PC-3 (cell line): ENCODE results near the gene ELOVL5. TPM values are rescaled to one million over a fixed set of nuclear protein-coding genes. Genes with fewer than 3 reads are reported as not detected.
"Not testable (repeated sequence)": the region's sequence is repeated elsewhere in the genome, so short reads cannot be mapped to it uniquely, and the experiment has no call there.

ENCODE experiments used
- ATAC-seq: fragments of 200-7000 bp; cut with Tn5 transposase; 2 replicates; pipeline ENCODE4 v1.9.1; 2020; ENCODE audit warnings: mild to moderate bottlenecking, moderate library complexity
- BruUV-seq: library from RNA; stranded (reverse); fragments of 400-500 nt; replicated peaks from 2 replicates; lab custom pipeline; 2021; lab: Mats Ljungman, UMichigan
- CTCF ChIA-PET: fragments of 300-600 bp; sonication (Branson Sonifier 250); formaldehyde crosslinking; loops from one replicate; lab custom pipeline; 2022; ENCODE audit warnings: antibody characterized with exemption; lab: Charles Lee
- POLR2A ChIA-PET: fragments of 300-600 bp; sonication (Branson Sonifier 250); formaldehyde crosslinking; loops from one replicate; lab custom pipeline; 2022; ENCODE audit warnings: antibody characterized with exemption; ENCODE audit not compliant: unreplicated experiment; lab: Charles Lee
- DNase-seq: peaks from one replicate; pipeline ENCODE4 v3.0.0-alpha.2; 2015
- H2AFZ ChIP-seq: fragments of 300-600 bp; sonication (generic); 2 replicates; pipeline ENCODE4 v1.6.0; 2016; ENCODE audit warnings: antibody characterized with exemption, low read length
- H3F3A ChIP-seq: fragments of 300-600 bp; sonication (generic); one replicate; pipeline ENCODE4 v1.6.0; 2017; ENCODE audit warnings: antibody characterized with exemption, low read length, control low read depth, mild to moderate bottlenecking; ENCODE audit not compliant: unreplicated experiment
- H3K27ac ChIP-seq: fragments of 300-600 bp; sonication (generic); 2 replicates; pipeline ENCODE4 v1.5.1; 2016; ENCODE audit warnings: mild to moderate bottlenecking, low read length
- H3K27me3 ChIP-seq: fragments of 300-600 bp; sonication (generic); 2 replicates; pipeline ENCODE4 v1.6.1; 2016; ENCODE audit warnings: low read length, mixed read lengths
- H3K36me3 ChIP-seq: fragments of 300-600 bp; sonication (generic); 2 replicates; pipeline ENCODE4 v1.6.1; 2016; ENCODE audit warnings: low read depth, mixed run types, low read length, mixed read lengths
- H3K4me1 ChIP-seq: fragments of 300-600 bp; sonication (generic); 2 replicates; pipeline ENCODE4 v1.5.1; 2016; ENCODE audit warnings: low read length; ENCODE audit not compliant: insufficient read depth
- H3K4me2 ChIP-seq: fragments of 300-600 bp; sonication (generic); 2 replicates; pipeline ENCODE4 v1.6.0; 2016; ENCODE audit warnings: low read length
- H3K4me3 ChIP-seq: fragments of 300-600 bp; sonication (generic); 2 replicates; pipeline ENCODE4 v1.5.1; 2016; ENCODE audit warnings: mild to moderate bottlenecking, low read length, mixed read lengths
- H3K79me2 ChIP-seq: fragments of 300-600 bp; sonication (generic); 2 replicates; pipeline ENCODE4 v1.6.1; 2017; ENCODE audit warnings: low read length, mixed read lengths
- H3K9ac ChIP-seq: fragments of 300-600 bp; sonication (generic); 2 replicates; pipeline ENCODE4 v1.6.0; 2016; ENCODE audit warnings: mild to moderate bottlenecking, low read length
- H3K9me2 ChIP-seq: fragments of 300-600 bp; sonication (generic); replicated peaks from 2 replicates; pipeline ENCODE4 v1.6.1; 2016; ENCODE audit warnings: mixed run types, low read length, mixed read lengths
- H3K9me3 ChIP-seq: fragments of 300-600 bp; sonication (generic); 2 replicates; pipeline ENCODE4 v1.6.1; 2016; ENCODE audit warnings: low read length, mixed read lengths
- H4K20me1 ChIP-seq: fragments of 300-600 bp; sonication (generic); 2 replicates; pipeline ENCODE4 v1.6.1; 2016; ENCODE audit warnings: low read length, mixed read lengths
- CTCF ChIP-seq: fragments of 300-600 bp; sonication (generic); conservative IDR thresholded peaks from 2 replicates; pipeline ENCODE4 v1.5.1; 2017; ENCODE audit warnings: antibody characterized with exemption, low read depth, mild to moderate bottlenecking, low read length
- EZH2 ChIP-seq: fragments of 300-600 bp; sonication (generic); IDR thresholded peaks from one replicate; pipeline ENCODE4 v1.6.1; 2017; ENCODE audit warnings: antibody characterized with exemption, mild to moderate bottlenecking, low read length; ENCODE audit not compliant: unreplicated experiment
- EZH2phosphoT487 ChIP-seq: fragments of 300-600 bp; sonication (generic); IDR thresholded peaks from 2 replicates; pipeline ENCODE4 v1.6.1; 2018; ENCODE audit warnings: mild to moderate bottlenecking, antibody characterized with exemption, low read length, borderline replicate concordance
- intact Hi-C: fragments of 100-400 bp; cut with micrococcal nuclease; formaldehyde crosslinking; loops from 2 replicates; pipeline ENCODE4 v1.9.0; 2023
- total RNA-seq: library from RNA; depleted of rRNA; stranded (reverse); fragments of >200 nt; gene quantifications from 2 replicates; pipeline ENCODE4 v1.2.3, GENCODE V29; 2014

Gene ELOVL5
- total RNA-seq, 1 experiment from 2014 or later: 62.7 TPM

GRCh38 chr6:53390010-53390409 is 41.3 kb upstream of the ELOVL5 start:
- intact Hi-C loops: no loop called here
- no peaks in the 10 kb centered on the region for H3K9me3 ChIP-seq
- no peak overlapping the region for H2AFZ ChIP-seq
- H3K36me3 ChIP-seq: no peaks in the 10 kb centered on the region
- ChIA-PET POLR2A (no interaction called here), CTCF (no interaction called here)
- H4K20me1 ChIP-seq: no peaks in the 10 kb centered on the region
- H3F3A ChIP-seq: no peaks in the 10 kb centered on the region
- H3K27ac ChIP-seq: no peak overlapping the region
- H3K4me3 ChIP-seq: no peak overlapping the region
- no peaks in the 10 kb centered on the region for H3K27me3 ChIP-seq
- no TSS peak for BruUV-seq
- no peak overlapping the region for H3K4me2 ChIP-seq
- no peak for DNase-seq
- H3K4me1 ChIP-seq: no peaks in the 10 kb centered on the region
- no peak overlapping the region for H3K9ac ChIP-seq
- no peak for TF ChIP-seq EZH2phosphoT487
- no peak for TF ChIP-seq EZH2
- TF ChIP-seq CTCF: no peak
- no peak for ATAC-seq
- no peaks in the 10 kb centered on the region for H3K9me2 ChIP-seq
- H3K79me2 ChIP-seq: no peaks in the 10 kb centered on the region

- H3K4me1 ChIP-seq, H3K4me2 ChIP-seq, H3K4me3 ChIP-seq, DNase-seq, H3K36me3 ChIP-seq, H4K20me1 ChIP-seq, intact Hi-C loops, H3K79me2 ChIP-seq, H3K27me3 ChIP-seq, H3F3A ChIP-seq, H2AFZ ChIP-seq, H3K9ac ChIP-seq, H3K27ac ChIP-seq, H3K9me2 ChIP-seq, CTCF ChIA-PET, H3K9me3 ChIP-seq, ATAC-seq, POLR2A ChIA-PET, BruUV-seq: not testable (repeated sequence)
Observed at GRCh38 chr6:53388615-53389014, 39.9 kb upstream of the ELOVL5 start.

GRCh38 chr6:53382421-53382820 is 33.7 kb upstream of the ELOVL5 start:
- TF ChIP-seq CTCF (no peak), EZH2phosphoT487 (no peak), EZH2 (no peak)
- Histone ChIP-seq H3K4me2 (no peak overlapping the region), H3K9me3 (no peaks in the 10 kb centered on the region), H4K20me1 (no peaks in the 10 kb centered on the region), H3K27me3 (no peaks in the 10 kb centered on the region), H3K4me1 (no peaks in the 10 kb centered on the region), H3K9me2 (no peaks in the 10 kb centered on the region), H3K27ac (no peak overlapping the region), H3K9ac (no peak overlapping the region), H3K36me3 (no peaks in the 10 kb centered on the region), H3K4me3 (no peak overlapping the region), H3F3A (no peaks in the 10 kb centered on the region), H3K79me2 (no peaks in the 10 kb centered on the region), H2AFZ (no peak overlapping the region)
- no TSS peak for BruUV-seq
- CTCF ChIA-PET: no interaction called here
- intact Hi-C loops: no loop called here
- no peak for DNase-seq
- POLR2A ChIA-PET: no interaction called here
- ATAC-seq: no peak
